A204.1 (cell line): ENCODE measurements around the gene KIN.
"Not testable (repeated sequence)": the region's sequence is repeated elsewhere in the genome, so short reads cannot be mapped to it uniquely, and the experiment has no call there.

ENCODE experiments used
- FAIRE-seq: peaks from 2 replicates; lab custom pipeline; 2012; peaks lifted over from hg19 to GRCh38; lab: Jason Lieb, UNC

Gene KIN

DNA sequence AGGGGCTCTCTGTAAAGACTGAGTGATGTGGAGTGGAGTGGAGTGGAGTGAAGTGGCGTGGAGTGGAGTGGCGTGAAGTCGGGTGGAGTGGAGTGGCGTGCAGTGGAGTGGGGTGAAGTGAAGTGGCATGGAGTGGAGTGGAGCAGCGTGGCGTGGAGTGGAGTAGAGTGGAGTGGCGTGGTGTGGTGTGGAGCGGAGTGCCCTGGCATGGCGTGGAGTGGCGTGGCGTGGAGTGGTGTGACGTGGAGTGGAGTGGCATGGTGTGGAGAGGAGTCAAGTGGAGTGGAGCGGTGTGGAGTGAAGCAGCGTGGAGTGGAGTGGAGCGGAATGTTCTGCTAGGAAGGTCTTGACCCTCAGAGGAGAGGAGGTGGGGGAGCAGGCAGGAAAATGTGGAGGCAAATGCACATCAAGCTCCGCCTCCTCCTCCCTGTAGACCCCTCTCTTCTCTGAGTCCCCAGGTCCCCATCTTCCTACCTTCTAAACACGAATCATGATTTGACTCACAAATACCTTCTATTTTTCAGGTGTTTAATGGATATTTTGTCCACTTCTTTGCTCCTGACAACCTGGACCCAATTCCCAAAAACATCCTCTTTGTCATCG lies 64.8 kb downstream of the KIN start:
- FAIRE-seq = no peak

DNA sequence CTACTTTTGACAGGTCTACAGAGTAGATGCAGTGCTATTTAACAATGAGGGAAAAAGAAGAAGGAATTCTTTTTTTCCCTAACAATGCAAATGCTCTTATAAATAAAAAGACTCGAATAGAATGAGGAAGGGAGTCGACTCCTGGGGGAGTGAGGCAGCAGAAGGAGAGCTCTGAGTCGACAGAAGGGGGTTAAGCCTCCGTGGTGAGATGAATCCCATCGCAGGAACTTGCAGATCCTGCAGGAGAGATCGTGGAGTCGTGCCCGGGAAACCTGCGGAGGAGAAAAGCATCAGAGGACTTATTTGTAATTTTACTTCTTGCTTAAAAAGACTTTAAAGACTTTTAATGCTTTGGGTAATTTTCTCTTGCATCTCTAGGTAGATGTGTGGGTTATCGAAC lies 67.3 kb downstream of the KIN start:
- no peak for FAIRE-seq

DNA sequence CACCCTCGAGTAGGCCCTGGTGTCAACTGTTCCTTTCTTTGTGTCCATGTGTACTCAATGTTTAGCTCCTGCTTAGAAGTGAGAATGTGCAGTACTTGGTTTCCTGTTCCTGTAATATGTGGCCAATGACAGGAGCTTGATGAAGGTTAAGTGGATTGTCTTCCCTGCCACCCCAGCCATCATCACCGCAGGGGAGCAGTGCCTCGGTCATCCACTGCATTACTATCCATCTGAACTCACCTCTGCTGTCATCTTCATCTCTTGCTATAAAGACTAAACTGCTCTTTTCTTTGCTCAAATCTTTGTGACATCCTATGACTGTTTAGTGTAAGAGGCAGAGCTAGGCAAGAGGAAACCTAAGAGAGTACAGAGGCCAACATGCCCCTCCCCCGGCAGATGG lies 69.1 kb downstream of the KIN start:
- FAIRE-seq = no peak

DNA sequence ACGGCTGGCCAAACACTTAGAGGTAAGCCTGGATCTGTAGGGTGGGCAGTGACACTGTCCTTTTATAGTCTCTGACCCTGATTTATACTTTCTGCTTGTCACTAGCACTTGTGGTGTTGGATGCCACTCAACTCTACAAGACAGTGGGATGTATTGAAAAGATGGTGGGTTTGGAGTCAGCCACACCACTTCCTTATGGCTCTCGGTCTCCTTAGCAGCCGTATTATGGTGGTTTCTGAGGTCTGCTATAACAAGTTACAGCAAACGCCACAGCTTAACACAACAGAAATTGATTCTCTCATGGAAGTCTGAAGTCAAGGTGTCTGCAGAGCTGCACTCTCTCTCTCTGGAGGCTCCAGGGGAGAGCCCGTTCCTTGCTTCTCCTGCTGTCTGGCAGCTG lies 70.0 kb downstream of the KIN start:
- no peak for FAIRE-seq

DNA sequence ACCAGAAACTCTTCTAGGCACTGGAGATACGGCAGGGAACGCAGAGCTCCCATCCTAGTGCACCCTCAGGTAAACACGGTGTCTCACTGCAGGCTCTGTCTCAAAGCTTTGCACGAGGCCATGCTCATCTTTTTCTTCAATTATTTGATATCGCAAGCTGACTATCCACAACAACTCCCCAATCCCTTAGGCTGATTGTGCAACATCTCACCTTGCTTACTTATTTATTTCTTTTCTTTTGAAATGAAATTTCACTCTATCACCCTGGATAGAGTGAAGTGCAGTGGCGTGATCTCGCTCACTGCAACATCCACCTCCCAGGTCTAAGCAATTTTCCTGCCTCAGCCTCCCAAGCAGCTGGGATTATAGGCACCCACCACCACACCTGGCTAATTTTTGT lies 72.3 kb downstream of the KIN start:
- FAIRE-seq = no peak

DNA sequence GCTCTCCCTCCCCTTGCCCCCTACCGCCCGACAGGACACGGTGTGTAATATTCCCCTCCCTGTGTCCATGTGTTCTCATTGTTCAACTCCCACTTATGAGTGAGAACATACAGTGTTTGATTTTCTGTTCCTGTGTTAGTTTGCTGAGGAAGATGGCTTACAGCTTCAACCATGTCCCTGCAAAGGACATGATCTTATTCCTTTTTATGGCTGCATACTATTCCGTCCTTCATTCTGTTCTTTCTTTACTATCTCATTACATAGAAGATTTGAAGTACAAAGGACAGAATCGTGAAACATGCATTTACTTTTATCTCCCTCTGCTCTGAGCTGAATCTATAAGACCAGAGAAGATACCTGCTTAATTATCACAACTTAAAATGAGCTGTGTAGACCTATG lies 76.7 kb downstream of the KIN start:
- FAIRE-seq = not testable (repeated sequence)

DNA sequence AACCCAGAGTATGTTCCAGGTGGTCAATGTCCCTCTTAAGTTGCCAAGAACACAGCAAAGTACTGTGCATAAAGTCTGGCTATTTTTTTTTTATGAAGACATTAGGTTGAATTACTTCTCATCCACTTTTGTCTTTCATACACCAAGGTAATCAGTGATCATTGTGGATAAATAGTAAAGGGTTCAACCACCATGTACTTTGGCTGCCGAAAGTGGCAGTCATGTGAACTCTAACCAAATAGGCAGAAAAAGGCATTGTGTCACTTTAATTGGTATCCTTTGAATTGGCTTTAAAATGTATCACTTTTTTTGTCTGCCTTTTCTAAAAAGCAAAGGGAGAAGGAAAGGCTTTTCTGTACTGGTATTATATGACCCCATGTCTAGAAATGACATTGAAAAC lies 77.3 kb downstream of the KIN start:
- no peak for FAIRE-seq

DNA sequence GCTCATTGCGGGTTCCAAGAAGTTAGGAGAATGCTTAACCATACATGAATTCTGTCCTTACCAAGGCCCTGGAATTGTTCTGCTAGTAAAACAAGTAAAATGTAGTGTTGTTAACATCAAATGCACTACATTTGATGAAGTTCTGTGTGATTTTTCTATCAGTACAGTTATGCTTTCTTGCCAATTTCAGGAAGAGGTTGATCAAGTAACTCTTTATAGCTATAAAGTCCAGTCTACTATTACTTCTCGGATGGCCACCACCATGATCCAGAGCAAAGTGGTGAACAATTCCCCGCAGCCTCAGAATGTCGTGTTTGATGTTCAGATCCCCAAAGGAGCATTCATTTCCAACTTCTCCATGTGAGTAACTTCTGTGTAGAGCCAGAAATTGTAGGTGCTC lies 79.0 kb downstream of the KIN start:
- no peak for FAIRE-seq

DNA sequence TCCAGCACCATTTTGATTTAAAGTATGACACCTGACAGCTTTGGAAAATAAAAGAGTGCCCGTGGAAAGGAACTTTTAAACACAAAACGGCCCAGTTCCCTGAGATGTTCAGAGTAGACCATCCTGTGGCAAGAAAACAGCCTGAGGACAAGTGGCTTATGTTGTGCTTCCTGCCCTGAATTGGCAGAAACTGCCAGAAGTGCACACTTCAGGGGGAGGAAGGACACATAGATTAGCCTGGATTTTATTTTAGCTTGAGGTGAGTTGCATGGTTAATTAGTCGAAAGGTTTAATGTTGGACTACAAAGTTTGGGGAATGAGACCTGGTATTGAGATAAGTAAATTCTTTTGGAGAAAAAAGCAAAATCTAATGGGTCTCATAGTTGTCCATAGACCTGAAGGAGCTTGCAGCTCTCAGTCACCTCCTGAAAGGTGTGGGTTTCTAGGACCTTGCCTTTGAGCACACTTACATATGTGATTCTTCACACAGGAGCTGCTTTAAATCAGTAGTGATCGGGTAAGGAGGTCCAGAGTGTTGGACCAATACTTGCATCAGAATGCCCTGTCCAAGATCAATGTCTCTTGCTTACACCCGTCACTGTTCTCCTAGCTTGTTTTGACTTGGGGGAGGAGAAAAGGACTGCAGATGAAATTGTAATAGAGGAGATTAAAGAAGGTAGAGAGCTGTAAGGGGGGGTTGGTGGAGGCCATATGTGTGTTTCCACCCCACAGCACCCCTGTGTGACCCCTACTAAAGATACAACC lies 79.8 kb downstream of the KIN start:
- no peak for FAIRE-seq

DNA sequence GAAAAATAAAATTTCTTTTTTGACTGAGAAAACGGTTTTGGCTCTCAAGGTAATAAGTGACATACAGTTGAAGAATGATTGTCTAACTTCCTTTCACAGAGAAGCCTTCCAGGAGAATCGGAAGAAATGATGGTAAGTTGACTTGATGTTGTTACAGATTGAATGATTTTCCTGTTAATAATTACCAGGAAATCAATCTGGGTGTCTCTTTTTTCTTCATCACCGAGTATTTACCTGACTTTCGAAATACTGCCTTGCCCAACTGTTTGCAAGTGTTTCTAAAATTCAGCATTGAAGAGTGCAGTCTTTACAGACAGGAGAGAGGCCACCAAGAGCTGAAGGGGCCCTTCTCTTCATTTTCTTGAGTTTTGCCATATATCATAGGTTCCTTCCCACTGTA lies 80.7 kb downstream of the KIN start:
- FAIRE-seq = no peak

DNA sequence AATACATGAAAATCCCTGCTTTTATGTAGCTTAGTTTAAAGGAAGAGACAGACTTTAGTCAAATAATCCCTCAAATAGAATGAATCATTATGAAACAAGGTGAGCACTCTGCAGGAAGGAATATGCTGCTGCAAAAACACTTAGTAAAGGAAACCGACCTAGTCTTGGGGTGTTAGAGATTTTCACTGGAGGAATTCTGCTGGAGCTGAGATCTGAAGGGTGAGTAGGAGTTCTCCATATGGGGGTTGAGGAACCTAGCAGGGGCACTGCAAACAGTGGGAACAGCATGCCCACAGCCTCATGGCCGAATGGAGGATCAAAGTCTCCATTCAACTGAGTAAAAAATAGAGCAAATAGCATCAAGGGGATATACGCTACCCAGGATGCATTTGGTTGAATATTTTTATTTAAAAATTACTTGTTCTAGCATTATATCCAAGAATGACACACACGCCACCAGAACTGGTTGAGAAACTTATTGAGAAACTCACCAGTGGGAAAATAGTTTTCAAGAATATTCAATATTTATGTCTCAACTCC lies 81.2 kb downstream of the KIN start:
- FAIRE-seq = no peak

DNA sequence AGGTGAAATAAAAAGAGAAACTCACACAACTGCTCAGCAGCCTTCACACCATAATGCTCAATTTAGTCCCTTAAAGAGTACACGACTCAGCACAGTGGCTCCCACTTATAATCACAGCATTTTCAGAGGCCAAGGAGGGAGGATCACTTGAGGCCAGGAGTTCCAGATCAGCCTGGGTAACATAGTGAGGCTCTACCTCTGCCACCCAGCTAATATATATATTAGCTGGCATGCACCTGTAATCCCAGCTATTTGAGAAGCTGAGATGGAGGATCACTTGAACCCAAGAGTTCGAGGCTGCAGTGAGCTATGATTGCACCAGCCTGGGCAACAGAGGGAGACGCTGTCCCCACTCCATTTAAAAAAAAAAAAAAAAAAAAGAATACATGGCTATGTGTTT lies 82.5 kb downstream of the KIN start:
- FAIRE-seq = no peak

DNA sequence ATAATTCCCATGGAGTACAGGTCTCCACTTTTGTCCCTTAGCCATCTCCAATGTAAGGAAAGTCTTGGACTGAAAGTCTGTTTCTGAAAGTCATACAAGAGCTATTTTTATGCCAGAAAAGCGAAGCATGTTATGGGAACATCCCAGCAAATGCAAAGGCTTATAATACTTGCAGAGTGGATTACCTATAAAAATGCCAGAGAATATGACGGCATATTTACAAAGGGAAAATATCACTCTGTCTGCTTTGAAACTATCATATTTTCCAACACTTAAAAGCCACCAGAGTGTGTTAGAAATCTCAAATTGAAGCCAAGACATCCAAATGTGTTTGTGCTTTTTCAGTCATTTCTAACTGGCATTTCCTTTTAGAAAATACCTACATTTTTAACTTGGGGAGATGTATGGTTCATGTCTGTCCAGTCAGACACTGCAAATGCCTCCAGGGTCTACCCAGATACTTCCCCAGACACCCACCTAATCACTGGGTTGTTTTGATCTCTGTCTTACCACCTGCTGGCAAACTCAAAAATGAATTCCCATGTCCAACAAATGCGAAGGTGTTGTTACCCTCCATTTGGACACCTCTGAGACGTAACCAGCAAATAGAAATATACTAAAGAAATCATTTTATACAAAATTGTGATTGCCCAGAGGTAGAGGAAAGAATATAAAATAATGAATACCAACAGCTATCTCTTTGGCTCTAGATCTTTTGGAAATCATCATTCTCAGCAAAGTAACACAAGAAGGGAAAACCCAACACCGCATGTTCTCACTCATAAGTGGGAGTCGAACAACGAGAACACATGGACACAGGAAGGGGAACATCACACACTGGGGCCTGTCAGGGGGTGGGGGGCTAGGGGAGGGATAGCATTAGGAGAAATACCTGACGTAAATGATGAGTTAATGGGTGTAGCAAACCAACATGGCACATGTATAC lies 83.4 kb downstream of the KIN start:
- no peak for FAIRE-seq

DNA sequence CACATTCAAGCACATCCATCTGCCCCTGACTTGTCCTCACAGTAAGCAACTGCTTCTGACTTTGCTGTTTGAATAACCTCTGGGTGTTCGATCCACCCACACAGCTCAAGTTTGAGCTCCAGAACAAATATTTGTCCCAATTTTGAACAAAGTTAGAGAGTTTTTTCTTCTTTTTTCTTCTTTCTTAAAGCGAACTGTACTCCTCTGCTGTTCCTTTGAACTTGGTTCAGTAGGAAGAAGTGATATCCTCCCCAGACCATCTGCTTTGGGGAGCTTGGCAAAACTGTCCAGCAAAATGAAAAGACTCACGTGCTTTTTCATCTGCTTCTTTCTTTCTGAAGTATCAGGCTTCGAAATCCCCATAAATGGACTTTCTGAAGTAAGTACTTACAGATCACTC lies 84.7 kb downstream of the KIN start, which contains the start of gene ITIH2:
Gene ITIH2 (plus strand): TSS at position 177 of the 400 bp plus-strand sequence. CDS start 119 bp downstream, at position 296.
- FAIRE-seq = no peak

DNA sequence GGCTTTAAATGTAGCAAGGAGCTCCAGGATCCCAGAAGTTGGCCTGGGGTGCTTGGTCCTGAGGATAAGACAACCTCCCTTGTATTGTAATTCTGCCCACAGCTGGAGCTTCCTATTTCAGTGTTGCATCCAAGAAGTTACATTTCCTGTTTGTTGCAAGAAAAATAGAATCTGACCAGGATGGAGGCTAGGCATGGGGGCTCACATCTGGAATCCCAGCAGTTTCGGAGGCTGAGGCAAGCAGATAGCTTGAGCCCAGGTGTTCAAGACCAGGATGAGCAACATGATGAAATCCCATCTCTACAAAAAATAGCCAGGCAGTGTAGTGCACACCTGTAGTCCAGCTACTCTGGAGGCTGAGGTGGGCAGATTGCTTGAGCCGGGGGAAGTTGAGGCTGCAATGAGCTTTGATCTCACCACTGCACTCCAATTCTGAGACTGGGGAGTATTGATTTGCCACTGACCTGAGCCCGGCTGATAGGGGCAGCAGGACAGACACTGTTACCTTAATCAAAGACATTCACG lies 85.4 kb downstream of the KIN start:
- no peak for FAIRE-seq

DNA sequence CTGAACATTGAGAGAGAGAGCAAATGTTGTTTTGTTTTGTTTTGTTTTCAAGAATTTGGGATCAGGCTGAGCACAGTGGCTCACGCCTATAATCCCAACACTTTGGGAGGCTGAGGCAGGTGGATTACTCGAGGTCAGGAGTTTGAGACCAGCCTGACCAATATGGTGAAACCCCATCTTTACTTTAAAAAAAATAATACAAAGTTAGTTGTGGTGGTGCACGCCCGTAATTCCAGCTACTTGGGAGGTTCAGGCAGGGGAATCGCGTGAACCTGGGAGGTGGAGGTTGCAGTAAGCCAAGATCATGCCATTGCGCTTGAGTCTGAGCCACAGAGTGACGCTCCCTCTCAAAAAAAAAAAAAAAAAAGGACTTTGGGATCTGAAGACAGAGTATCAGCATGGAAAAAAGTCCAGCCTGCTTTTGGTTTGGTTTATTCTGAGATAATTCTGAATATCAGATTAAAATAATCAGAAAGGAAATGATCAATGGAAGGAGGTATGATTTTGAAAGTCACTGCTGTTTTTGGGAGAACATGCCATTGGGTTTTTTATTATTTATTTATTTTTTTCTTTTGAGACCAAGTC lies 86.5 kb downstream of the KIN start:
- no peak for FAIRE-seq
